AG09319 (cell line): Measurements from ENCODE around the gene NPC1L1.

Experiments used
- DNase-seq: peaks from one replicate; pipeline ENCODE4 v3.0.0-alpha.2; 2010; ENCODE audit warnings: low read depth; ENCODE audit errors: extremely low read depth
- TF ChIP-seq, protein P1 (sequence below): IDR thresholded peaks from 2 replicates; pipeline ENCODE4 v1.5.1; 2011; ENCODE audit warnings: low read depth, mild to moderate bottlenecking, inconsistent platforms, low read length, moderate library complexity

The NPC1L1 gene

DNA sequence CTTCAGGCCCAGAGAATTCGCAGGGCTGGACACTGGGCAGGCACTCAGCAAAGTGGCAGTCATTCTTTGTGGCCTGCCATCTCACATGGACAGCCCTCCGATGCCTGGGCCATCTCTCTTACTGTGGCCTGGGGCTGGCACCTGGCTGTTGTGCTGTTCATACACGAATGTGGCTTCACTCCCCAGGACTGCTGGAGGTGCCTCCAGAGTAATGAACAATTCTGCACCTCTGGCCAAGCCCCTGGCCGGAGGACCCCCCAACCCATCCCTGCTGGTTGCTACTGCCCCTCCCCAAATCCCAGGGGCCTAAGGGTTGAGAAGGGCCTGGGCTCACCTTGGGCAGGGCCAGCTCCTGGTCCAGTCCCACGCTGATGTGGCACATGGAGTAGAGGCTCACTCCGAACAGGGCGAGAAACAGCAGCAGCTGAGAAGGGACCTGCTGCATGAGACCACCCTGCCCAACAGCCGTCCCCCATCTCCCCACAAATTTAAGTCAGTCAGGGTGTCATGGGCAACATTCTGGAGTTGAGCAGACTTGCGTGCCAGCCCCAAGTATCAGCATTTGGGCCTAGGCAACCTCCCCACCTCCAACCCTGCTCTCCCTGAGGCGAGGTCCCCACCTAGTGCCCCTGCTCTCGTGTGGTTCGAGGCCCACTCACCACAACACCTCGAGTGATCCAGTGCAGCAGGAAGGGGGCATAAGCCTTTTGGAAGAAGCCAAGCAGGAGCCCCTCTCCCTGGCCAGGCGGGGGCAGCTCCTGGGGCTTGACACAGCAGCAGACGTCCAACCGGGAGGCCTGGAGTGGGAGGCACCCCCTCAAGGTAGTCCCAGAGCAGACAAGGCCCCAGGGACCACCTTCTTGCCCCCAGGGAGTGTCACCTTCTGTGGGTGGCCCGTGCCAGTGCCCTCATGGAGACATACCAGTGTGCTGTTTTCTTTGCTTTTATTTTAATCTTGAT lies 9.4 kb downstream of the NPC1L1 start:
- TF ChIP-seq, protein P1, sequence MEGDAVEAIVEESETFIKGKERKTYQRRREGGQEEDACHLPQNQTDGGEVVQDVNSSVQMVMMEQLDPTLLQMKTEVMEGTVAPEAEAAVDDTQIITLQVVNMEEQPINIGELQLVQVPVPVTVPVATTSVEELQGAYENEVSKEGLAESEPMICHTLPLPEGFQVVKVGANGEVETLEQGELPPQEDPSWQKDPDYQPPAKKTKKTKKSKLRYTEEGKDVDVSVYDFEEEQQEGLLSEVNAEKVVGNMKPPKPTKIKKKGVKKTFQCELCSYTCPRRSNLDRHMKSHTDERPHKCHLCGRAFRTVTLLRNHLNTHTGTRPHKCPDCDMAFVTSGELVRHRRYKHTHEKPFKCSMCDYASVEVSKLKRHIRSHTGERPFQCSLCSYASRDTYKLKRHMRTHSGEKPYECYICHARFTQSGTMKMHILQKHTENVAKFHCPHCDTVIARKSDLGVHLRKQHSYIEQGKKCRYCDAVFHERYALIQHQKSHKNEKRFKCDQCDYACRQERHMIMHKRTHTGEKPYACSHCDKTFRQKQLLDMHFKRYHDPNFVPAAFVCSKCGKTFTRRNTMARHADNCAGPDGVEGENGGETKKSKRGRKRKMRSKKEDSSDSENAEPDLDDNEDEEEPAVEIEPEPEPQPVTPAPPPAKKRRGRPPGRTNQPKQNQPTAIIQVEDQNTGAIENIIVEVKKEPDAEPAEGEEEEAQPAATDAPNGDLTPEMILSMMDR = no peak
- no peak for DNase-seq

DNA sequence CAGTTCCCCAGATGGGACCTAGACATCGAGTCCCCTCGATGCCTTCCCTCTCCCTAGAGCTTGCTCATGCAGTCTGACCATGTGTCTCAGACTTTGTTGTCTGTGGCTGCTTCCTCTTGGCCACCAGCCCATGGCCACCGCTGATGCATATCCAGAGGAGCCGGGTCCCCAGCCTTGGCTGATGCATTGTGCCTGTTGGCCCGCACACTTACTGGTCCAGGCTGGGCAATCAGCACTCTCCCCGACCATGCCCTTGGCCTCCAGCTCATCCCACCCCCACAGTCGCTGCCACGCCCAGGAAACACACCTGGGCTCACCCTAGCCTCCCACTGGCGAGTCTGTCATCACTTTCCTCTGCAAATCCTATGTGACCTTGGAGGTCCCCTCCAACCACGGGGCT lies 10.1 kb downstream of the NPC1L1 start:
- no peak for DNase-seq
- TF ChIP-seq, protein P1 = no peak

DNA sequence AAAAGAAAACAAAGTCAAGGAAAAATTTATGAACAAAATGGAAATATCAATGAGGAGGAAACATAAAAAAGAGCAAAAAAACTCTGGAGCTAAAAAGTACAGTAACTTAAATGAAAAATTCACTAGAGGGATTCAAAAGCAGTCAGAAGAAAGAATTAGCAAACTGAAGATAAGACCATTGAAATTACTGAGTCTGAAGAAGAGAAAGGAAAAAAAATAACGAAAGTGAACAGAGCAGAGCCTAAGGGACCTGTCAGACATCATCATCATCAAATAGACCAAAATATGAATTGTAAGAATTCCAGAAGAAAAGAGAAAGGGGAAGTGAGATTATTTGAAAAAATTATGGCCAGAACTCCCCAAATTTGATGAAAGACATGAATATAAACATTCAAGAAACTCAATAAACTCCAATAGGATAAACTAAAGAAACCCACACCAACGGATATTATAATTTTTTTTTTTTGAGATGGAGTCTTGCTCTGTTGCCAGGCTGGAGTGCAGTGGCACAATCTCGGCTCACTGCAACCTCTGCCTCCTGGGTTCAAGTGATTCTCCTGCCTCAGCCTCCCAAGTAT lies 16.2 kb downstream of the NPC1L1 start:
- TF ChIP-seq, protein P1 = no peak
- no peak for DNase-seq

DNA sequence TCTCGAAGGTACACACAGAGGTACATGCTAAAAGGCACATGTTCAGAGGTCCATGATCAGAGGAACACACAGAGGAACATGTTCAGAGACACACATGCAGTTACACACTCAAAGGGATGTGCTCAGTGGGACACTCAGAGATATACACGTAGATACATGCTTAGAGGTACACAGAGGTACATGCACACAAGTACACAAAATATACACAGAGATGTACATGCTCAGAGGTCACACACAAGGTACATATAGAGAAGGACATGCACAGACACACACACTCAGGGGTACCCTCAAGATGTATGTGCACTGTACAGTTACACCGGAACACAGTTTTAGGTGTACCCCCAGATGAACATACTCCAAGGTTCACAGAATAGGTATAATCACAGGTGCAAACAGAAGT lies 18.8 kb downstream of the NPC1L1 start:
- no peak for DNase-seq
- TF ChIP-seq, protein P1 = no peak

DNA sequence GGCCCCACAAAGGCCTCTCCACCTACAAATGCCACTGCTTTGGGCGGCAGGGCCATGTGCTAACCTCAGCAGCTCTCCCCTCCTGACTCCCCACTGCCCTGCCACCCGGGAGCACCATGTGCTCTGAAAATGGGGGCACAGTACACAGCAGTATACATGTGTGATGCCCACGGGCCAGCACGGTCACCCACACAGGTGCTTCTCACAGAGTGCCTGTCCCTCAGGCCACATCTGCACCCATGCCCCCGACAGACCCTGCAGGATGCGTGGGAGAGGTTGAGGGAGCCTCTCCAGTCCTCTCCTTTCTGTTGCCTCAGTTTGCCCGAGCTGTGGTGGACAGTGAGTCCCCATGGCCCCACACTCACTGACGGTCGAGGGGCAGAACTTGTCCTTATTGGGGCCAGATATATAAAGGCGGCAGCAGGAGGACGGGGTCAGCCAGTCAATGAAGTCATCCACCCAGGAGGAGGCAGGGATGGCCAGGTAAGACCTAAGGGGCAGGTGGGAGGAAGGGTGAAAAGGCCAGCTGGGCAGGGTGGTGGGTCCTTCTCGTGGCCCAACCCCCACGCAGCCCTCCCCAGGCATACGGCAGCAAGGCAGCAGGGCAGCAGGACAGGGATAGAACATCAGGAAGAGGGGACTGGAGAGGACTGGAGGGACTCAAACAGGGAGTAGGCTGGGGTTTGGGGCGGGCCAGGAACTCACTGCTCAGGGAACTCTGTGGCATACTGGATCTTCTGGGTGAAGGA lies 19.6 kb downstream of the NPC1L1 start:
- no peak for DNase-seq
- TF ChIP-seq, protein P1 = no peak

DNA sequence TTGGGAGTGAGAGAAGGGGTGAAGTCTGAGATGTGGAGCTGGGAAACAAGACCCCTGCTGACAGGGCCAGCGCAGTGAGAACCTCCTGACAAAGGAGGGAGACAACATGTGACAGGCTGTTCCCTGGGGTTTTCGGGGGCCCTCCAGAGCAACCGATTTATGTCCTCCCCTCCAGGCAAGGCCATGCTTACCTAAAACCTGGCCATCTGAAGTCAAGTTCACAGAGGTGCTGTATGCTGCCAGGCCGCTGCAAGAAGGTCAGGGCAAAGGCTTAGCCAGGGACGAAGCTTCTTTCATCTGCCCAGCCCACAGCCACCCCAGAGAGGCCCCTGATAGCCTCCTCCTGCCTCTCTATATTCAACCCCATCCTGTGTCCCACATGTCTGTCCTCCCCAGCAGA lies 20.6 kb downstream of the NPC1L1 start:
- TF ChIP-seq, protein P1 = no peak

More for the DNA sequence above, 20.6 kb downstream of the NPC1L1 start:
- no peak for DNase-seq
